IMR-90 (cell line): Measurements from ENCODE around the gene LYSMD3. TPM values are rescaled to one million over a fixed set of nuclear protein-coding genes. Genes with fewer than 3 reads are reported as not detected.

Experiments
- ATAC-seq: fragments of 200-7000 bp; cut with Tn5 transposase; 2 replicates; pipeline ENCODE4 v1.9.1; 2020; ENCODE audit warnings: low read depth, mild to moderate bottlenecking, moderate library complexity
- BruUV-seq: library from RNA; stranded (reverse); fragments of 400-500 nt; replicated peaks from 2 replicates; lab custom pipeline; 2021; lab: Mats Ljungman, UMichigan
- CTCF ChIA-PET: fragments of 300-600 bp; formaldehyde crosslinking; extraction: SDS; loops from one replicate; lab custom pipeline; 2021; ENCODE audit warnings: antibody characterized with exemption; lab: Yijun Ruan, JAX
- POLR2A ChIA-PET: fragments of 300-600 bp; sonication (Branson Sonifier 250); formaldehyde crosslinking; loops from one replicate; lab custom pipeline; 2022; ENCODE audit warnings: antibody characterized with exemption; ENCODE audit not compliant: unreplicated experiment; lab: Charles Lee
- DNase-seq: peaks from one replicate; pipeline ENCODE4 v3.0.0; 2013
- H2AFZ ChIP-seq: replicated peaks from 2 replicates; pipeline ENCODE3; 2013; ENCODE audit warnings: low read length, mild to moderate bottlenecking; ENCODE audit not compliant: poor library complexity
- H2AK5ac ChIP-seq: 2 replicates; pipeline ENCODE4 v1.6.1; 2013; ENCODE audit warnings: low read depth, low read length, inconsistent platforms
- H2AK9ac ChIP-seq: replicated peaks from 2 replicates; pipeline ENCODE3; 2013; ENCODE audit warnings: mild to moderate bottlenecking, low read depth, low read length, moderate library complexity; ENCODE audit not compliant: poor library complexity
- H2BK120ac ChIP-seq: 2 replicates; pipeline ENCODE4 v1.6.1; 2013; ENCODE audit warnings: low read depth, low read length, inconsistent platforms
- H2BK15ac ChIP-seq: 3 replicates; pipeline ENCODE4 v1.6.1; 2013; ENCODE audit warnings: low read depth, low read length, inconsistent platforms
- H2BK20ac ChIP-seq: 2 replicates; pipeline ENCODE4 v1.6.1; 2013; ENCODE audit warnings: low read depth, mild to moderate bottlenecking, inconsistent platforms, low read length, moderate library complexity
- H2BK5ac ChIP-seq: 2 replicates; pipeline ENCODE4 v1.6.1; 2013; ENCODE audit warnings: mild to moderate bottlenecking, low read depth, low read length, inconsistent platforms; ENCODE audit not compliant: poor library complexity, severe bottlenecking
- H3K14ac ChIP-seq: replicated peaks from 2 replicates; pipeline ENCODE4 v1.6.1; 2013; ENCODE audit warnings: low read depth, low read length, inconsistent platforms
- H3K18ac ChIP-seq: 2 replicates; pipeline ENCODE4 v1.6.1; 2013; ENCODE audit warnings: low read depth, low read length, control low read depth
- H3K23ac ChIP-seq: 2 replicates; pipeline ENCODE4 v1.6.1; 2013; ENCODE audit warnings: low read depth, low read length, inconsistent platforms
- H3K27ac ChIP-seq: 2 replicates; pipeline ENCODE4 v1.5.1; 2013; ENCODE audit warnings: mild to moderate bottlenecking, control low read depth, low read length; ENCODE audit not compliant: insufficient read depth
- H3K27me3 ChIP-seq: 2 replicates; pipeline ENCODE4 v1.6.1; 2013; ENCODE audit warnings: low read length; ENCODE audit not compliant: control insufficient read depth, insufficient read depth
- H3K36me3 ChIP-seq: 2 replicates; pipeline ENCODE4 v1.6.1; 2013; ENCODE audit warnings: low read length, mixed read lengths; ENCODE audit not compliant: control insufficient read depth, insufficient read depth
- H3K4ac ChIP-seq: 2 replicates; pipeline ENCODE4 v1.6.1; 2013; ENCODE audit warnings: low read depth, low read length, inconsistent platforms
- H3K4me1 ChIP-seq: 2 replicates; pipeline ENCODE4 v1.6.1; 2013; ENCODE audit warnings: low read length, mixed read lengths; ENCODE audit not compliant: control insufficient read depth, insufficient read depth
- H3K4me2 ChIP-seq: 2 replicates; pipeline ENCODE4 v1.6.1; 2013; ENCODE audit warnings: low read depth, mild to moderate bottlenecking, control low read depth, low read length, moderate library complexity
- H3K4me3 ChIP-seq: 2 replicates; pipeline ENCODE4 v1.5.1; 2013; ENCODE audit warnings: low read depth, mild to moderate bottlenecking, control low read depth, low read length, moderate library complexity; ENCODE audit not compliant: insufficient read depth
- H3K56ac ChIP-seq: 2 replicates; pipeline ENCODE4 v1.6.1; 2013; ENCODE audit warnings: low read length, inconsistent platforms; ENCODE audit not compliant: insufficient read depth; ENCODE audit errors: extremely low read depth
- H3K79me1 ChIP-seq, 2 experiments: 2 replicates each; pipeline ENCODE4 v1.6.1; 2013; ENCODE audit warnings: low read length in 2 of 2, inconsistent platforms in 1 of 2, low read depth in 1 of 2
- H3K9ac ChIP-seq: 2 replicates; pipeline ENCODE4 v1.6.1; 2013; ENCODE audit warnings: low read depth, low read length, control low read depth
- H3K9me1 ChIP-seq: 2 replicates; pipeline ENCODE4 v1.6.1; 2013; ENCODE audit warnings: low read length, inconsistent platforms; ENCODE audit not compliant: insufficient read depth
- H3K9me3 ChIP-seq: 2 replicates; pipeline ENCODE4 v1.6.1; 2013; ENCODE audit warnings: low read length; ENCODE audit not compliant: control insufficient read depth, insufficient read depth
- H4K20me1 ChIP-seq: 2 replicates; pipeline ENCODE4 v1.6.1; 2013; ENCODE audit warnings: low read length, inconsistent platforms; ENCODE audit not compliant: insufficient read depth
- H4K5ac ChIP-seq: 2 replicates; pipeline ENCODE4 v1.6.1; 2013; ENCODE audit warnings: mild to moderate bottlenecking, low read depth, low read length, control low read depth
- H4K8ac ChIP-seq, 2 experiments: 2 replicates each; pipeline ENCODE4 v1.6.1; 2013; ENCODE audit warnings: low read depth in 2 of 2, low read length in 2 of 2, control low read depth in 1 of 2, inconsistent platforms in 1 of 2
- H4K91ac ChIP-seq: 2 replicates; pipeline ENCODE4 v1.6.1; 2013; ENCODE audit warnings: low read depth, low read length, inconsistent platforms; ENCODE audit not compliant: insufficient read depth
- BHLHE40 ChIP-seq: fragments of 150-350 bp; IDR thresholded peaks from 2 replicates; pipeline ENCODE4 v1.6.1; 2016; ENCODE audit warnings: mild to moderate bottlenecking, low read depth, low read length
- CEBPB ChIP-seq: IDR thresholded peaks from 2 replicates; pipeline ENCODE4 v1.6.1; 2012; ENCODE audit warnings: low read depth, low read length, improper control_type of control experiment
- CHD1 ChIP-seq: IDR thresholded peaks from 2 replicates; pipeline ENCODE4 v1.6.1; 2012; ENCODE audit warnings: low read depth, low read length, improper control_type of control experiment
- CTCF ChIP-seq: conservative IDR thresholded peaks from 2 replicates; pipeline ENCODE4 v1.5.1; 2012; ENCODE audit warnings: mild to moderate bottlenecking, low read depth, low read length, improper control_type of control experiment
- ELK1 ChIP-seq: fragments of 150-350 bp; IDR thresholded peaks from 2 replicates; pipeline ENCODE4 v1.6.1; 2016; ENCODE audit warnings: low read depth, mild to moderate bottlenecking, low read length, moderate library complexity, borderline replicate concordance
- FOS ChIP-seq: fragments of 150-350 bp; IDR thresholded peaks from 2 replicates; pipeline ENCODE4 v1.6.1; 2016; ENCODE audit warnings: low read depth, low read length
- MAFK ChIP-seq: IDR thresholded peaks from 2 replicates; pipeline ENCODE4 v1.6.1; 2012; ENCODE audit warnings: low read depth, low read length, improper control_type of control experiment
- MAZ ChIP-seq: IDR thresholded peaks from 2 replicates; pipeline ENCODE4 v1.6.1; 2012; ENCODE audit warnings: low read depth, mild to moderate bottlenecking, low read length, improper control_type of control experiment, moderate library complexity, borderline replicate concordance
- MXI1 ChIP-seq: IDR thresholded peaks from 2 replicates; pipeline ENCODE4 v1.6.1; 2012; ENCODE audit warnings: low read depth, mild to moderate bottlenecking, low read length, moderate library complexity, borderline replicate concordance
- NFE2L2 ChIP-seq: fragments of 150-350 bp; IDR thresholded peaks from 2 replicates; pipeline ENCODE4 v1.6.1; 2016; ENCODE audit warnings: low read depth, mild to moderate bottlenecking, low read length
- POLR2A ChIP-seq: IDR thresholded peaks from 2 replicates; pipeline ENCODE4 v1.6.1; 2012; ENCODE audit warnings: mild to moderate bottlenecking, low read depth, low read length
- RAD21 ChIP-seq: IDR thresholded peaks from 2 replicates; pipeline ENCODE4 v1.6.1; 2012; ENCODE audit warnings: low read length, improper control_type of control experiment
- RCOR1 ChIP-seq: IDR thresholded peaks from 2 replicates; pipeline ENCODE4 v1.6.1; 2012; ENCODE audit warnings: mild to moderate bottlenecking, low read length, improper control_type of control experiment; ENCODE audit not compliant: insufficient replicate concordance
- RFX5 ChIP-seq: IDR thresholded peaks from 2 replicates; pipeline ENCODE4 v1.8.0; 2012; ENCODE audit warnings: low read depth, mild to moderate bottlenecking, low read length, moderate library complexity
- SMC3 ChIP-seq: fragments of 150-350 bp; IDR thresholded peaks from 2 replicates; pipeline ENCODE4 v1.6.1; 2016; ENCODE audit warnings: low read depth, mild to moderate bottlenecking, antibody characterized with exemption, low read length, moderate library complexity
- USF2 ChIP-seq: fragments of 150-350 bp; IDR thresholded peaks from 2 replicates; pipeline ENCODE4 v1.6.1; 2017; ENCODE audit warnings: mild to moderate bottlenecking, antibody characterized with exemption, low read length, low read depth
- WGBS, 2 experiments: methylation state at CpG; one replicate each; pipeline versions ENCODE4 v1.1.5 to v1.1.7; 2013; ENCODE audit warnings: missing lambda C conversion rate in 2 of 2; ENCODE audit not compliant: insufficient read length in 1 of 2; ENCODE audit errors: extremely low coverage in 2 of 2; 5-methylcytosine and 5-hydroxymethylcytosine counted together
- dilution Hi-C: fragments of 300-500 bp; cut with HindIII; formaldehyde crosslinking; loops from one replicate; pipeline ENCODE4 v1.14.3; 2018; ENCODE audit warnings: low sequenced_read_pairs; ENCODE audit not compliant: unreplicated experiment
- in situ Hi-C: fragments of 300-500 bp; cut with MboI; formaldehyde crosslinking; loops from 3 replicates; pipeline ENCODE4 v1.14.3; 2019; ENCODE audit warnings: low sequenced_read_pairs, inconsistent platforms, mixed read lengths
- intact Hi-C: fragments of 100-400 bp; cut with micrococcal nuclease; formaldehyde crosslinking; loops from 2 replicates; pipeline ENCODE4 v1.10.0; 2022
- polyA plus RNA-seq, 3 experiments: library from polyadenylated mRNA; depleted of rRNA; stranded (reverse); fragments of >200 nt; gene quantifications; 2 replicates each; pipeline ENCODE4 v1.2.3, GENCODE V29; 2012; ENCODE audit warnings: low replicate concordance in 1 of 3
- total RNA-seq: library from RNA; depleted of rRNA; stranded (reverse); fragments of >200 nt; gene quantifications from 2 replicates; pipeline ENCODE4 v1.2.3, GENCODE V29; 2012

The LYSMD3 gene
- total and polyA plus RNA-seq, 2 of the 4 experiments (the other 2 are of a cell fraction) = 10.2 to 21.1 TPM

GRCh38 chr5:90547072-90547536, 17.7 kb upstream of the LYSMD3 start:
- no peak overlapping the region for H2AK9ac ChIP-seq
- H3K18ac ChIP-seq = no peak overlapping the region
- no peak for ATAC-seq
- H3K4ac ChIP-seq = no peak overlapping the region
- dilution Hi-C loops = no loop called here
- no peak for TF ChIP-seq NFE2L2
- TF ChIP-seq RCOR1 = no peak
- no peak for TF ChIP-seq MXI1
- no peak for TF ChIP-seq RFX5
- TF ChIP-seq CTCF = no peak
- TF ChIP-seq BHLHE40 = no peak
- TF ChIP-seq CHD1 = no peak
- TF ChIP-seq RAD21 = no peak
- TF ChIP-seq ELK1 = no peak
- TF ChIP-seq MAZ = no peak
- TF ChIP-seq POLR2A = no peak
- no peak for TF ChIP-seq USF2
- no peak for TF ChIP-seq SMC3
- no peak for TF ChIP-seq MAFK
- TF ChIP-seq CEBPB = no peak
- no peak for TF ChIP-seq FOS
- H3K9me3 ChIP-seq = no peaks in the 10 kb centered on the region
- H3K4me3 ChIP-seq = no peak overlapping the region
- intact Hi-C loops = no loop called here
- peaks cover under 1% of the 10 kb centered on the region for H3K27me3 ChIP-seq
- H4K91ac ChIP-seq = no peak overlapping the region
- in situ Hi-C loops = no loop called here
- no peak overlapping the region for H4K5ac ChIP-seq
- no peaks in the 10 kb centered on the region for H3K36me3 ChIP-seq
- no peak overlapping the region for H2BK20ac ChIP-seq
- H3K23ac ChIP-seq = no peak overlapping the region
- H3K4me1 ChIP-seq = no peaks in the 10 kb centered on the region
- no peak overlapping the region for H3K27ac ChIP-seq
- no peaks in the 10 kb centered on the region for H4K20me1 ChIP-seq
- H2AK5ac ChIP-seq = no peak overlapping the region
- no peak overlapping the region for H2AFZ ChIP-seq
- no peak for DNase-seq
- H2BK120ac ChIP-seq = no peak overlapping the region
- no peak overlapping the region for H2BK5ac ChIP-seq
- H3K9me1 ChIP-seq = no peaks in the 10 kb centered on the region
- no CpG with 5 or more reads among the region's 1 CpG for WGBS, 2 experiments
- H3K4me2 ChIP-seq = no peak overlapping the region
- no peaks in the 10 kb centered on the region for H3K79me1 ChIP-seq
- H2BK15ac ChIP-seq = no peak overlapping the region
- H3K14ac ChIP-seq = no peak overlapping the region
- H3K56ac ChIP-seq = no peak overlapping the region
- no TSS peak for BruUV-seq
- ChIA-PET CTCF (no interaction called here), POLR2A (no interaction called here)
- H3K9ac ChIP-seq = no peak overlapping the region
- H4K8ac ChIP-seq = no peak overlapping the region
